CD4-positive, alpha-beta T cell treated with Interleukin-21 for 1 hour (primary cell): ENCODE measurements around the gene NUMA1.

Experiments
- DNase-seq: peaks from one replicate; pipeline ENCODE4 v3.0.0-alpha.2; 2020

NUMA1 gene

GRCh38 chr11:72048766-72049460 lies 31.4 kb downstream of the NUMA1 start:
- DNase-seq = no peak

GRCh38 chr11:72045849-72046248 lies 34.5 kb downstream of the NUMA1 start:
- DNase-seq = no peak

GRCh38 chr11:72042064-72042745 lies 38.1 kb downstream of the NUMA1 start:
- no peak for DNase-seq

GRCh38 chr11:72041364-72042063 lies 38.8 kb downstream of the NUMA1 start:
- DNase-seq = peak; percentile 50

GRCh38 chr11:72040491-72041363 lies 39.6 kb downstream of the NUMA1 start:
- peak; percentile 82 for DNase-seq

- DNase-seq = peak; percentile 19
Measured at GRCh38 chr11:72039856-72040401, 40.4 kb downstream of the NUMA1 start.

GRCh38 chr11:72039031-72039855 lies 41.1 kb downstream of the NUMA1 start:
- DNase-seq = no peak

GRCh38 chr11:72038491-72038890 lies 41.9 kb downstream of the NUMA1 start:
- no peak for DNase-seq

- no peak for DNase-seq
Measured at GRCh38 chr11:72037554-72038311, 42.6 kb downstream of the NUMA1 start.

GRCh38 chr11:72036687-72037086 lies 43.7 kb downstream of the NUMA1 start:
- no peak for DNase-seq

- DNase-seq = no peak
Measured at GRCh38 chr11:72030472-72031045, 49.8 kb downstream of the NUMA1 start.

GRCh38 chr11:72026090-72026489 lies 54.3 kb downstream of the NUMA1 start:
- DNase-seq = no peak

GRCh38 chr11:72024069-72024754 lies 56.1 kb downstream of the NUMA1 start:
- no peak for DNase-seq

GRCh38 chr11:72023335-72023734 lies 57.0 kb downstream of the NUMA1 start:
- no peak for DNase-seq

GRCh38 chr11:72018171-72018570 lies 62.2 kb downstream of the NUMA1 start:
- DNase-seq = no peak

GRCh38 chr11:72015511-72016061 lies 64.8 kb downstream of the NUMA1 start:
- no peak for DNase-seq

- no peak for DNase-seq
Measured at GRCh38 chr11:72014761-72015320, 65.5 kb downstream of the NUMA1 start.

- no peak for DNase-seq
Measured at GRCh38 chr11:72013765-72014711, 66.3 kb downstream of the NUMA1 start.
